PC-9 (cell line): ENCODE data around the gene DGKD.

Experiments
- EZH2 ChIP-seq: fragments of 200-600 bp; sonication (generic); IDR thresholded peaks from 2 replicates; pipeline ENCODE4 v1.8.0; 2017; ENCODE audit warnings: antibody characterized with exemption, low read depth
- TF ChIP-seq, protein P1 (sequence below): fragments of 200-600 bp; sonication (generic); conservative IDR thresholded peaks from 2 replicates; pipeline ENCODE4 v1.6.1; 2017; ENCODE audit warnings: mixed run types, antibody characterized with exemption, mild to moderate bottlenecking, moderate library complexity

DNA sequence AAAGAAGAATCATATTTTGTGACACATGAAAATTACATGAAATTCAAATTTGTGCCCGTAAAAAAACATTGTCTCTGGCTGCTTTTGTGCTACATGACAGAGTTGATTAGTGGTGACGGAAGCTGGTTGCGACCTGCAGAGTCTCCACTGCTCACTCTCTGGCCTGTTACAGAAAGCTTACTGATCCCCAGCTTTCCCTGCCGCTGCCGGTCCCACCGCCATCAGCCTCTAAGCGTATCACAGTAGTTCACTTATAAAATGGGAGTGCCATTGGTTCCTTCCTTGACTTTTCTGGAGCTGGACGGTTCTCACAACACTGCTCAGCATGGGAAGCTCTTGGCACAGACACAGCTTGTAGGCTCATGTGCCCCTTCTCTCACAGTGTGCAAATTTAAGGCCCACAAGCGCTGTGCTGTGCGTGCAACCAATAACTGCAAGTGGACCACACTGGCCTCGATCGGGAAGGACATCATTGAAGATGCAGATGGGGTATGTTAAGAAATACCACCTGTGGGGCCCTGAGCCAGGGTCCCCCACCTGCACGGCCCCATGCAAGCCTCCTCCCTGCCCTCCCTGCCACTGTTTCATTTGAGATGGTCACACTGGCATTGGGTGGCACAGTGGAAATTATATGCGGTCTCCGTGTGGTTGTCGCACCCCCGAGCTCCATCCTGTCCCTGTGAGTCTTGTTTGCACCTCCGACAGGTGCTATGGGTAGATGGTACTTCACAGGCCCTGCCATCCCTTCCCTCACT, 81.3 kb downstream of the DGKD start:
- TF ChIP-seq, protein P1, sequence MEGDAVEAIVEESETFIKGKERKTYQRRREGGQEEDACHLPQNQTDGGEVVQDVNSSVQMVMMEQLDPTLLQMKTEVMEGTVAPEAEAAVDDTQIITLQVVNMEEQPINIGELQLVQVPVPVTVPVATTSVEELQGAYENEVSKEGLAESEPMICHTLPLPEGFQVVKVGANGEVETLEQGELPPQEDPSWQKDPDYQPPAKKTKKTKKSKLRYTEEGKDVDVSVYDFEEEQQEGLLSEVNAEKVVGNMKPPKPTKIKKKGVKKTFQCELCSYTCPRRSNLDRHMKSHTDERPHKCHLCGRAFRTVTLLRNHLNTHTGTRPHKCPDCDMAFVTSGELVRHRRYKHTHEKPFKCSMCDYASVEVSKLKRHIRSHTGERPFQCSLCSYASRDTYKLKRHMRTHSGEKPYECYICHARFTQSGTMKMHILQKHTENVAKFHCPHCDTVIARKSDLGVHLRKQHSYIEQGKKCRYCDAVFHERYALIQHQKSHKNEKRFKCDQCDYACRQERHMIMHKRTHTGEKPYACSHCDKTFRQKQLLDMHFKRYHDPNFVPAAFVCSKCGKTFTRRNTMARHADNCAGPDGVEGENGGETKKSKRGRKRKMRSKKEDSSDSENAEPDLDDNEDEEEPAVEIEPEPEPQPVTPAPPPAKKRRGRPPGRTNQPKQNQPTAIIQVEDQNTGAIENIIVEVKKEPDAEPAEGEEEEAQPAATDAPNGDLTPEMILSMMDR: no peak
- TF ChIP-seq EZH2: no peak
